Choroid plexus epithelial cell (primary cell): Measurements from ENCODE around the gene CEP290.

Experiments
- DNase-seq: peaks from one replicate; pipeline ENCODE4 v3.0.0-alpha.2; 2010; ENCODE audit warnings: low read depth
- H3K4me3 ChIP-seq: 2 replicates; pipeline ENCODE4 v1.5.1; 2011; ENCODE audit warnings: low read depth, mild to moderate bottlenecking, control low read depth, low read length, moderate library complexity
- TF ChIP-seq, protein P1 (sequence below): conservative IDR thresholded peaks from 2 replicates; pipeline ENCODE4 v1.5.1; 2011; ENCODE audit warnings: low read depth, mild to moderate bottlenecking, control low read depth, inconsistent platforms, low read length, moderate library complexity

CEP290 gene

DNA sequence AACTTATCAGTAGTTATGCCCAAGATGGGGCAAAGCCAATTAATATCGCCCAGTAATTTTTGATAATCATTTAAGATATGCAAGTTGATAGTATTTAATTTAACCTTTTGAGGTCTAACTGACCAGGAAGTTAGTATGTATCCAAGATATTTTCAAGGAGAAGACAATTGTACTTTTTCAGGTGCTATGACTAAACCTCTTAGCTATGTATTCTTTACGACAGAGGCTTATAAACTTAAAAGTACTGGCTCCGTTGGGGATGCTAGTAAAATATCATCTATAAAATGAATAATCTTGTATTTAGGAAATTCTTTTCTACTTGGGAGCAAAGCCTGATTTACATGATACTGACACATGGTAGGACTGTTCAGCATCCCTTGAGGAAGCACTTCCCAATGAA lies 40.5 kb upstream of the CEP290 start:
- H3K4me3 ChIP-seq = no peak overlapping the region
- no peak for DNase-seq
- TF ChIP-seq, protein P1, sequence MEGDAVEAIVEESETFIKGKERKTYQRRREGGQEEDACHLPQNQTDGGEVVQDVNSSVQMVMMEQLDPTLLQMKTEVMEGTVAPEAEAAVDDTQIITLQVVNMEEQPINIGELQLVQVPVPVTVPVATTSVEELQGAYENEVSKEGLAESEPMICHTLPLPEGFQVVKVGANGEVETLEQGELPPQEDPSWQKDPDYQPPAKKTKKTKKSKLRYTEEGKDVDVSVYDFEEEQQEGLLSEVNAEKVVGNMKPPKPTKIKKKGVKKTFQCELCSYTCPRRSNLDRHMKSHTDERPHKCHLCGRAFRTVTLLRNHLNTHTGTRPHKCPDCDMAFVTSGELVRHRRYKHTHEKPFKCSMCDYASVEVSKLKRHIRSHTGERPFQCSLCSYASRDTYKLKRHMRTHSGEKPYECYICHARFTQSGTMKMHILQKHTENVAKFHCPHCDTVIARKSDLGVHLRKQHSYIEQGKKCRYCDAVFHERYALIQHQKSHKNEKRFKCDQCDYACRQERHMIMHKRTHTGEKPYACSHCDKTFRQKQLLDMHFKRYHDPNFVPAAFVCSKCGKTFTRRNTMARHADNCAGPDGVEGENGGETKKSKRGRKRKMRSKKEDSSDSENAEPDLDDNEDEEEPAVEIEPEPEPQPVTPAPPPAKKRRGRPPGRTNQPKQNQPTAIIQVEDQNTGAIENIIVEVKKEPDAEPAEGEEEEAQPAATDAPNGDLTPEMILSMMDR = no peak

DNA sequence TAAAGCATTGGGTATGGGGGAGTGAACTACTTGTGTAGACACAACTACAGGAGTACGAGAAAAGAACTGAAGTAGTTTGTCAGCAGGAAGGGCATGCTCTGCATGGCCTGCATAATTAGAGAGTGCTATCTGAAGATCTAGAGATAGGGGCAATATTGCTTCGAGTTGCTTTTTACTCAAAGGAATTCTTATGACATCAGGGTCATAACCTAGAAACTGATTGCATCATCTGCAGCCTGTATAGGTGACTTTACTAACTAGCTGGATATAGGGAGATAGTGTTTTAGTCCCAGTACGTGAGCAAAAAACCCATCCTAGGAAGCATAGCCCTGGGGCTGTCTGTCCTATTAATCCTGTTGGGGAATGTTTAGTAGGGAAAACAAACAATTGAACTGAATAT lies 40.0 kb upstream of the CEP290 start:
- H3K4me3 ChIP-seq = no peak overlapping the region
- TF ChIP-seq, protein P1 = no peak
- no peak for DNase-seq

DNA sequence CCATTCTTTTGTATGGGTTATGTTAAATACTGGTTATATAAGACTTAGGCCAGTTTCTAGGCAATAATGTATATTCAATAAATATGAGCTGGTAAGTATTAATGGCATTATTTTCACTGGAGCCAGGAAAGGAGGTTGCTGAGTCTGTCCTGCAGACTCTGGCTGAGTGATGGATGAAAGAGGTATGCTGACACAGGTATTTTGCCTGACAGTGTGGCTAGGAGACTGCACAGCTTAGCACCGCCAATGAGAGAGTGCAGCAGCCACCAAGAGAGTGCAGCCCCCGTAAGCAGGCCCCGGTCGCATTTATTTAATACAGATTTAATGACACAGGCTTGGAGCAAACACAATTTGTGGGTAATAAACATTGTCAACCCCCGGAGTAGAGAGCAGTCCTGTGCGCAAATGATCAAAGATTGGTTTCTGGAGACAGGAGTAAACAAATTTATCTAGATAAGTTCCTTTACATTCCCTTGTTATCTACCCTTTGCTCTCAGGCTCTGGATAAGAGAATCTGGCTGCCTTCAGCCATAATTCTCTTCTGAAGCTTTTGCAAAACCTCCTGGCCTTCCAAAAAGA lies 37.6 kb upstream of the CEP290 start:
- no peak overlapping the region for H3K4me3 ChIP-seq
- TF ChIP-seq, protein P1 = no peak
- DNase-seq = no peak

- no peak overlapping the region for H3K4me3 ChIP-seq
- TF ChIP-seq, protein P1 = no peak
- DNase-seq = no peak
Measured at GRCh38 chr12:88175544-88175943, 33.7 kb upstream of the CEP290 start.

DNA sequence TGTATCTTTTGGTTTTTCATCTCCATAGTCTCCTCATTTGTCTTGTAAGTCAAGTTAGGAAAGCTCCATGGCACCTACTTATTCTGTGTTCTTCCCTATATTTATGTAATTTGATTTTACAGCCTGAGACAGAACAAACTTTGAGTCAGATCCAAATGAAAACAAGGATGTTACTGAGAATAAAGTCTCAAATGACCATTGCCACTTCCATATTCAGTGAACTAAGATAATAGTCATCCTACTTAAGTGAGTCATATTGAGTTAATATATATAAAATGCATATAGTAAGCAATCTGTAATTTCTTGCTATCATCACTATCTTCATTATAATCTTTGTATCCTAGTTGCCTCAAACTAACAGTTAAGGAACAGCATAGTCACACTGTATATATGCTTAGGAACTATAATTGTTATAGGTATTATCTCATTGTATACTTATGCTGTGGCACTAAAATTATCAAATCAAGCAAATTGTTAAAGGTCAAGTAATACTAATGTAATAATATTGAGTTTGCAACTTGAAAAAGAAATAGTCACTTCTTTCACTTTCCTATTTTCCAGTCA lies 31.0 kb upstream of the CEP290 start:
- TF ChIP-seq, protein P1 = no peak
- no peak for DNase-seq

DNA sequence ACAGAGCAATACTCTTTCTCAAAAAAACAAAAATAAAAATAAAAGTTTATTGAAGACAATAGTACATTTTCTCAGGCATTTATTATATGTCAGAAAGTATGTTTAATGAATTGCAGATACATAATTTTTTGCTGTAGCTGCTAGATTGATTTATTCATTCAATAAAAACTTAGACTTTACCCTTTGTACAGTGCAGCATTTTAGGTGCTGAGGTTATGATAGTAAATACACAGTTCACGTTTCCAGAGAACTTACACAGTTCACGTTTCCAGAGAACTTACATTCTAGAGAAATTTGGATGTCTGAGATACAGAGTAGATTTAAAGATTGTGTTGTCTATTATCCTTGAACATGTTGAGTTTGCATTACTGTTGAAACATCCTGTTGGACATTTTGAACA lies 25.5 kb upstream of the CEP290 start:
- TF ChIP-seq, protein P1 = no peak
- no peak for DNase-seq
- no peak overlapping the region for H3K4me3 ChIP-seq

More for the DNA sequence above, 31.0 kb upstream of the CEP290 start:
- no peak overlapping the region for H3K4me3 ChIP-seq

- no peak for DNase-seq
- TF ChIP-seq, protein P1 = no peak
Measured at GRCh38 chr12:88166179-88166578, 24.3 kb upstream of the CEP290 start.

More at GRCh38 chr12:88166179-88166578, 24.3 kb upstream of the CEP290 start:
- H3K4me3 ChIP-seq = no peak overlapping the region
